Measurements from ENCODE around the gene C1orf159. TPM values are rescaled to one million over a fixed set of nuclear protein-coding genes. Genes with fewer than 3 reads are reported as not detected.
A peak's percentile ranks its signal among the peaks of the same experiment; 100 is the strongest.

The C1orf159 gene
- polyA plus RNA-seq, result 10 to 100 TPM in 3 of 4 donors, 1 to 10 TPM in 1; 9.2 to 19.0 (median 12.6) TPM
- long read RNA-seq, donor 1, result 0 reads
- long read RNA-seq, donor 2, result 0 reads
- long read RNA-seq, donor 3, result 0 reads
- long read RNA-seq, donor 4, result 0 reads
- long read RNA-seq, donor 5, result 0 reads
- long read RNA-seq, donor 6, result 0 reads
- long read RNA-seq, donor 7, result 0 reads
- long read RNA-seq, donor 8, result 0 reads
- long read RNA-seq, donor 9, result 0 reads
- long read RNA-seq, donor 10, partial matches to known transcripts, result 0 of 1 reads
- long read RNA-seq, donor 10, other reads (novel, unspliced or antisense), result 0 of 1 reads

- Histone ChIP-seq H3K9me3 (ENCODE audit: control insufficient read depth in 2 of 2, insufficient read depth in 1 of 2, low read depth in 1 of 2, low read length in 1 of 2) (peaks cover 0 to 29% of the 10 kb centered on the region in 2 donors), H3K4me1 (ENCODE audit: control insufficient read depth in 3 of 3, insufficient read depth in 2 of 3, low read depth in 1 of 3, low read length in 2 of 3) (peaks cover 0 to under 1% (median 0%) of the 10 kb centered on the region in 3 donors), H3K4me3 (ENCODE audit: low read depth in 1 of 3, low read length in 3 of 3) (peak within 1 kb of the TSS; percentile 56 to 89 (median 84)), H3K27me3 (ENCODE audit: control insufficient read depth in 3 of 3, insufficient read depth in 3 of 3, low read length in 3 of 3) (peaks cover 0 to 13% (median 5%) of the 10 kb centered on the region in 3 donors), H3K36me3 (ENCODE audit: control insufficient read depth in 3 of 3, insufficient read depth in 2 of 3, low read depth in 1 of 3, low read length in 3 of 3) (peaks cover 0 to 24% (median 0%) of the 10 kb centered on the region in 3 donors), H3K27ac (ENCODE audit: low read depth in 1 of 3, low read length in 2 of 3) (peak within 1 kb of the TSS in 1 of 3 donors; percentile 75)
- no peak for FAIRE-seq
- DNase-seq, result peak; percentile 98 to 99
- 0% methylated on average over 87 to 128 of the region's 128 CpGs for WGBS, 3 donors
Observed at GRCh38 chr1:1115786-1116700, at the start of gene C1orf159. TSS of gene C1orf159 (minus strand) at chr1:1116089. CDS start at chr1:1091543, 24,546 bp downstream.

GRCh38 chr1:1165485-1165884, 49.6 kb upstream of the C1orf159 start:
- H3K9me3 ChIP-seq (ENCODE audit: control insufficient read depth in 2 of 2, insufficient read depth in 1 of 2, low read depth in 1 of 2, low read length in 1 of 2), result no peaks in the 10 kb centered on the region
- H3K27me3 ChIP-seq (ENCODE audit: control insufficient read depth in 3 of 3, insufficient read depth in 3 of 3, low read length in 3 of 3), result no peaks in the 10 kb centered on the region
- FAIRE-seq (no peak), DNase-seq (peak in 1 of 2 donors; percentile 40)
- 16 to 57% (median 30%) methylated on average over 12 of the region's 12 CpGs for WGBS, 3 donors
- peak overlapping the region; percentile 95 to 97 (median 96) for H3K27ac ChIP-seq (ENCODE audit: low read depth in 1 of 3, low read length in 2 of 3)
- H3K4me3 ChIP-seq (ENCODE audit: low read depth in 1 of 3, low read length in 3 of 3), result peak overlapping the region; percentile 27 to 76 (median 75)
- peaks cover 0 to 41% (median 2%) of the 10 kb centered on the region in 3 donors for H3K4me1 ChIP-seq (ENCODE audit: control insufficient read depth in 3 of 3, insufficient read depth in 2 of 3, low read depth in 1 of 3, low read length in 2 of 3)
- H3K36me3 ChIP-seq (ENCODE audit: control insufficient read depth in 3 of 3, insufficient read depth in 2 of 3, low read depth in 1 of 3, low read length in 3 of 3), result peaks cover 0 to 73% (median 0%) of the 10 kb centered on the region in 3 donors

GRCh38 chr1:1164701-1165451, 49.0 kb upstream of the C1orf159 start:
- H3K27ac ChIP-seq (ENCODE audit: low read depth in 1 of 3, low read length in 2 of 3), result peak overlapping the region; percentile 95 to 97 (median 96)
- FAIRE-seq (no peak), DNase-seq (peak; percentile 82 to 90)
- peaks cover 0 to 46% (median 2%) of the 10 kb centered on the region in 3 donors for H3K4me1 ChIP-seq (ENCODE audit: control insufficient read depth in 3 of 3, insufficient read depth in 2 of 3, low read depth in 1 of 3, low read length in 2 of 3)
- H3K9me3 ChIP-seq (ENCODE audit: control insufficient read depth in 2 of 2, insufficient read depth in 1 of 2, low read depth in 1 of 2, low read length in 1 of 2), result no peaks in the 10 kb centered on the region
- H3K36me3 ChIP-seq (ENCODE audit: control insufficient read depth in 3 of 3, insufficient read depth in 2 of 3, low read depth in 1 of 3, low read length in 3 of 3), result peaks cover 0 to 70% (median 0%) of the 10 kb centered on the region in 3 donors
- H3K4me3 ChIP-seq (ENCODE audit: low read depth in 1 of 3, low read length in 3 of 3), result peak overlapping the region; percentile 68 to 76 (median 75)
- 9 to 51% (median 29%) methylated on average over 48 of the region's 48 CpGs for WGBS, 3 donors
- H3K27me3 ChIP-seq (ENCODE audit: control insufficient read depth in 3 of 3, insufficient read depth in 3 of 3, low read length in 3 of 3), result no peaks in the 10 kb centered on the region

GRCh38 chr1:1164361-1164700, 48.4 kb upstream of the C1orf159 start:
- Histone ChIP-seq H3K4me3 (ENCODE audit: low read depth in 1 of 3, low read length in 3 of 3) (peak overlapping the region; percentile 68 to 76 (median 75)), H3K4me1 (ENCODE audit: control insufficient read depth in 3 of 3, insufficient read depth in 2 of 3, low read depth in 1 of 3, low read length in 2 of 3) (peaks cover 0 to 51% (median 2%) of the 10 kb centered on the region in 3 donors), H3K9me3 (ENCODE audit: control insufficient read depth in 2 of 2, insufficient read depth in 1 of 2, low read depth in 1 of 2, low read length in 1 of 2) (no peaks in the 10 kb centered on the region), H3K27ac (ENCODE audit: low read depth in 1 of 3, low read length in 2 of 3) (peak overlapping the region; percentile 95 to 97 (median 96)), H3K27me3 (ENCODE audit: control insufficient read depth in 3 of 3, insufficient read depth in 3 of 3, low read length in 3 of 3) (no peaks in the 10 kb centered on the region), H3K36me3 (ENCODE audit: control insufficient read depth in 3 of 3, insufficient read depth in 2 of 3, low read depth in 1 of 3, low read length in 3 of 3) (peaks cover 0 to 66% (median 0%) of the 10 kb centered on the region in 3 donors)
- DNase-seq (no peak), FAIRE-seq (no peak)
- WGBS, 3 donors, result 5 to 51% (median 31%) methylated on average over 26 of the region's 26 CpGs

- WGBS, 3 donors, result 23 to 64% (median 37%) methylated on average over 31 to 33 of the region's 33 CpGs
- peak; percentile 53 to 72 for DNase-seq
Observed at GRCh38 chr1:1163538-1164070, 47.7 kb upstream of the C1orf159 start.

GRCh38 chr1:1162597-1163537, 47.0 kb upstream of the C1orf159 start:
- no peak for FAIRE-seq
- Histone ChIP-seq H3K36me3 (ENCODE audit: control insufficient read depth in 3 of 3, insufficient read depth in 2 of 3, low read depth in 1 of 3, low read length in 3 of 3) (peaks cover 0 to 55% (median 0%) of the 10 kb centered on the region in 3 donors), H3K27ac (ENCODE audit: low read depth in 1 of 3, low read length in 2 of 3) (peak overlapping the region; percentile 95 to 97 (median 96)), H3K9me3 (ENCODE audit: control insufficient read depth in 2 of 2, insufficient read depth in 1 of 2, low read depth in 1 of 2, low read length in 1 of 2) (no peaks in the 10 kb centered on the region), H3K27me3 (ENCODE audit: control insufficient read depth in 3 of 3, insufficient read depth in 3 of 3, low read length in 3 of 3) (no peaks in the 10 kb centered on the region), H3K4me3 (ENCODE audit: low read depth in 1 of 3, low read length in 3 of 3) (peak overlapping the region; percentile 68 to 76 (median 75)), H3K4me1 (ENCODE audit: control insufficient read depth in 3 of 3, insufficient read depth in 2 of 3, low read depth in 1 of 3, low read length in 2 of 3) (peaks cover 2 to 58% (median 6%) of the 10 kb centered on the region in 3 donors)
- peak; percentile 95 to 96 for DNase-seq
- WGBS, 3 donors, result 19 to 53% (median 25%) methylated on average over 49 to 73 of the region's 73 CpGs

More at GRCh38 chr1:1163538-1164070, 47.7 kb upstream of the C1orf159 start:
- Histone ChIP-seq H3K27me3 (ENCODE audit: control insufficient read depth in 3 of 3, insufficient read depth in 3 of 3, low read length in 3 of 3) (no peaks in the 10 kb centered on the region), H3K9me3 (ENCODE audit: control insufficient read depth in 2 of 2, insufficient read depth in 1 of 2, low read depth in 1 of 2, low read length in 1 of 2) (no peaks in the 10 kb centered on the region), H3K4me3 (ENCODE audit: low read depth in 1 of 3, low read length in 3 of 3) (peak overlapping the region; percentile 68 to 76 (median 75)), H3K36me3 (ENCODE audit: control insufficient read depth in 3 of 3, insufficient read depth in 2 of 3, low read depth in 1 of 3, low read length in 3 of 3) (peaks cover 0 to 61% (median 0%) of the 10 kb centered on the region in 3 donors), H3K27ac (ENCODE audit: low read depth in 1 of 3, low read length in 2 of 3) (peak overlapping the region; percentile 95 to 97 (median 96)), H3K4me1 (ENCODE audit: control insufficient read depth in 3 of 3, insufficient read depth in 2 of 3, low read depth in 1 of 3, low read length in 2 of 3) (peaks cover 2 to 57% (median 2%) of the 10 kb centered on the region in 3 donors)
- FAIRE-seq, result no peak

- H3K27ac ChIP-seq (ENCODE audit: low read depth in 1 of 3, low read length in 2 of 3), result peak overlapping the region; percentile 58 to 95 (median 67)
- DNase-seq, result no peak
- no peak overlapping the region for H3K4me3 ChIP-seq (ENCODE audit: low read depth in 1 of 3, low read length in 3 of 3)
- no peaks in the 10 kb centered on the region for H3K27me3 ChIP-seq (ENCODE audit: control insufficient read depth in 3 of 3, insufficient read depth in 3 of 3, low read length in 3 of 3)
- no peak for FAIRE-seq
- no peaks in the 10 kb centered on the region for H3K9me3 ChIP-seq (ENCODE audit: control insufficient read depth in 2 of 2, insufficient read depth in 1 of 2, low read depth in 1 of 2, low read length in 1 of 2)
- WGBS, 3 donors, result 48 to 66% (median 54%) methylated on average over 16 to 17 of the region's 17 CpGs
- peaks cover 0 to 43% (median 0%) of the 10 kb centered on the region in 3 donors for H3K36me3 ChIP-seq (ENCODE audit: control insufficient read depth in 3 of 3, insufficient read depth in 2 of 3, low read depth in 1 of 3, low read length in 3 of 3)
- H3K4me1 ChIP-seq (ENCODE audit: control insufficient read depth in 3 of 3, insufficient read depth in 2 of 3, low read depth in 1 of 3, low read length in 2 of 3), result peaks cover under 1 to 52% (median 6%) of the 10 kb centered on the region in 3 donors
Observed at GRCh38 chr1:1161683-1162079, 45.8 kb upstream of the C1orf159 start.
